DOHH2 (cell line): Measurements from ENCODE around the gene HSD17B11.

Source experiments
- CTCF ChIP-seq: fragments of 200-600 bp; sonication (generic); IDR thresholded peaks from one replicate; pipeline ENCODE4 v1.5.1; 2014; ENCODE audit warnings: antibody characterized with exemption, mild to moderate bottlenecking, low read depth, low read length; ENCODE audit not compliant: poor library complexity, severe bottlenecking
- EZH2phosphoT487 ChIP-seq: fragments of 200-600 bp; sonication (generic); IDR thresholded peaks from 2 replicates; pipeline ENCODE4 v1.6.1; 2017; ENCODE audit warnings: borderline replicate concordance, mild to moderate bottlenecking, antibody characterized with exemption, low read length, moderate library complexity, mixed read lengths

- no peak for TF ChIP-seq CTCF
- TF ChIP-seq EZH2phosphoT487 = no peak
These were observed 26.0 kb upstream of the HSD17B11 start for GRCh38 chr4:87416965-87417364.
